Osteocyte (in vitro differentiated cells): Measurements from ENCODE around the gene SMO. TPM values are rescaled to one million over a fixed set of nuclear protein-coding genes. Genes with fewer than 3 reads are reported as not detected.

Source experiments
- DNase-seq: peaks from one replicate; pipeline ENCODE4 v3.0.0; 2021; ENCODE audit warnings: mixed read lengths; ENCODE audit not compliant: unreplicated experiment; ENCODE audit errors: extremely low spot score
- H3K27ac Mint-ChIP-seq: one replicate; pipeline ENCODE4 v1.8.0; 2021; ENCODE audit warnings: mild to moderate bottlenecking, mixed read lengths; ENCODE audit not compliant: unreplicated experiment
- H3K27me3 Mint-ChIP-seq: one replicate; pipeline ENCODE4 v1.8.0; 2021; ENCODE audit warnings: mixed read lengths; ENCODE audit not compliant: unreplicated experiment
- H3K36me3 Mint-ChIP-seq: one replicate; pipeline ENCODE4 v1.8.0; 2021; ENCODE audit warnings: mixed read lengths; ENCODE audit not compliant: unreplicated experiment
- H3K4me1 Mint-ChIP-seq: one replicate; pipeline ENCODE4 v1.8.0; 2021; ENCODE audit warnings: mixed read lengths; ENCODE audit not compliant: unreplicated experiment
- H3K4me3 Mint-ChIP-seq: one replicate; pipeline ENCODE4 v1.8.0; 2021; ENCODE audit warnings: mild to moderate bottlenecking, moderate library complexity, mixed read lengths; ENCODE audit not compliant: unreplicated experiment
- H3K9me3 Mint-ChIP-seq: one replicate; pipeline ENCODE4 v1.8.0; 2021; ENCODE audit warnings: mixed read lengths; ENCODE audit not compliant: unreplicated experiment
- total RNA-seq: library from RNA; stranded (reverse); gene quantifications from 2 replicates; pipeline ENCODE4 v1.2.1, GENCODE V29; 2021
- TF ChIP-seq, protein P1 (sequence below): fragments of 200-600 bp; sonication (generic); IDR thresholded peaks from 2 replicates; pipeline ENCODE4 v1.5.0; 2021; ENCODE audit warnings: antibody characterized with exemption, mild to moderate bottlenecking, moderate library complexity

Gene SMO
- total RNA-seq, 1 donor from 2014 or later: 41.6 TPM

DNA sequence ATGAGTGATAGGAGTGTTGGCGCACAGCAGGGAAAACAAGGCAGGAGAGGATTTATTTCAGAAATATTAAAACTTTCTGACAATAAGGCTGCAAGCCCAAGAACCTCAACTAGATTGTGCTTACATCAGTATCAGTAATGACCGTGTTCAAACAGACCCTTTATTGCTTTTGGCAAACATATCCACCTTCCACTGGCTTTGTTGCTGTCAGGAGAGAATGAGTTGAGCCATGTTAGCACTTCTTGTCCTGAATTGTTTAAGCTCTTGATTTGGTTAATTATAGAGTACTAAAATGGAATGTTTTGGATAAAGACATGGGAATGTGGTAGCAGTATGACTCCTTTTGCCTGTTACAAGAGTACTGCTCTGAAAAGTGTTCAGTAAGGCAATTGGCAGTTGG is 40.2 kb downstream of the SMO start:
- TF ChIP-seq, protein P1, sequence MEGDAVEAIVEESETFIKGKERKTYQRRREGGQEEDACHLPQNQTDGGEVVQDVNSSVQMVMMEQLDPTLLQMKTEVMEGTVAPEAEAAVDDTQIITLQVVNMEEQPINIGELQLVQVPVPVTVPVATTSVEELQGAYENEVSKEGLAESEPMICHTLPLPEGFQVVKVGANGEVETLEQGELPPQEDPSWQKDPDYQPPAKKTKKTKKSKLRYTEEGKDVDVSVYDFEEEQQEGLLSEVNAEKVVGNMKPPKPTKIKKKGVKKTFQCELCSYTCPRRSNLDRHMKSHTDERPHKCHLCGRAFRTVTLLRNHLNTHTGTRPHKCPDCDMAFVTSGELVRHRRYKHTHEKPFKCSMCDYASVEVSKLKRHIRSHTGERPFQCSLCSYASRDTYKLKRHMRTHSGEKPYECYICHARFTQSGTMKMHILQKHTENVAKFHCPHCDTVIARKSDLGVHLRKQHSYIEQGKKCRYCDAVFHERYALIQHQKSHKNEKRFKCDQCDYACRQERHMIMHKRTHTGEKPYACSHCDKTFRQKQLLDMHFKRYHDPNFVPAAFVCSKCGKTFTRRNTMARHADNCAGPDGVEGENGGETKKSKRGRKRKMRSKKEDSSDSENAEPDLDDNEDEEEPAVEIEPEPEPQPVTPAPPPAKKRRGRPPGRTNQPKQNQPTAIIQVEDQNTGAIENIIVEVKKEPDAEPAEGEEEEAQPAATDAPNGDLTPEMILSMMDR: no peak
- no peak overlapping the region for H3K27ac Mint-ChIP-seq
- H3K27me3 Mint-ChIP-seq: no peaks in the 10 kb centered on the region
- peaks cover 13% of the 10 kb centered on the region for H3K4me1 Mint-ChIP-seq
- H3K9me3 Mint-ChIP-seq: no peaks in the 10 kb centered on the region
- no peak for DNase-seq
- no peaks in the 10 kb centered on the region for H3K36me3 Mint-ChIP-seq
- no peak overlapping the region for H3K4me3 Mint-ChIP-seq

DNA sequence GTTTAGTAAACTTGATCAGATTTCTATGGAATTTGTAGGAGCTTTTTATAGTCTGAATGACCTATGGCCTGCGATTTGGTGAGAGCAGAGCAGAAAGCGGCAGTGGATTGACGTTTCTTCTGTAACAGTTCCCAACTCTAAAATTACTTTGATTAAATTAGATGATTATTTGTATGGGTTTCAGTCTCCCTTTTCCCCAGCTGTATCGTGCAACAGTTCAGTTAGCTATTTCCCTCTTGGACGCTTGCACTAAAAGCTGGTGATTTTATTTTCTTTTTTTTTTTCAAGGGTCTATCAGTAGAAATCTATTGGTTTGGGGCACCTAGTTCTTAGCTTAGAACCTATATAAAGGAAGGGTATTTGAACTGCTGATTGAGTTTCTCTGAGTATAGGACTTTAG is 43.2 kb downstream of the SMO start:
- TF ChIP-seq, protein P1: no peak
- H3K4me1 Mint-ChIP-seq: peaks cover 3% of the 10 kb centered on the region
- H3K4me3 Mint-ChIP-seq: no peak overlapping the region

GRCh38 chr7:129238546-129238945 is 50.1 kb downstream of the SMO start:
- Mint-ChIP-seq H3K36me3 (peaks cover 2% of the 10 kb centered on the region), H3K4me1 (peaks cover 3% of the 10 kb centered on the region), H3K4me3 (no peak overlapping the region), H3K27ac (no peak overlapping the region), H3K9me3 (no peaks in the 10 kb centered on the region), H3K27me3 (no peaks in the 10 kb centered on the region)
- TF ChIP-seq, protein P1: no peak
- no peak for DNase-seq

More for the DNA sequence above, 43.2 kb downstream of the SMO start:
- no peaks in the 10 kb centered on the region for H3K9me3 Mint-ChIP-seq
- no peak for DNase-seq
- no peak overlapping the region for H3K27ac Mint-ChIP-seq
- peaks cover 2% of the 10 kb centered on the region for H3K36me3 Mint-ChIP-seq
- H3K27me3 Mint-ChIP-seq: no peaks in the 10 kb centered on the region

DNA sequence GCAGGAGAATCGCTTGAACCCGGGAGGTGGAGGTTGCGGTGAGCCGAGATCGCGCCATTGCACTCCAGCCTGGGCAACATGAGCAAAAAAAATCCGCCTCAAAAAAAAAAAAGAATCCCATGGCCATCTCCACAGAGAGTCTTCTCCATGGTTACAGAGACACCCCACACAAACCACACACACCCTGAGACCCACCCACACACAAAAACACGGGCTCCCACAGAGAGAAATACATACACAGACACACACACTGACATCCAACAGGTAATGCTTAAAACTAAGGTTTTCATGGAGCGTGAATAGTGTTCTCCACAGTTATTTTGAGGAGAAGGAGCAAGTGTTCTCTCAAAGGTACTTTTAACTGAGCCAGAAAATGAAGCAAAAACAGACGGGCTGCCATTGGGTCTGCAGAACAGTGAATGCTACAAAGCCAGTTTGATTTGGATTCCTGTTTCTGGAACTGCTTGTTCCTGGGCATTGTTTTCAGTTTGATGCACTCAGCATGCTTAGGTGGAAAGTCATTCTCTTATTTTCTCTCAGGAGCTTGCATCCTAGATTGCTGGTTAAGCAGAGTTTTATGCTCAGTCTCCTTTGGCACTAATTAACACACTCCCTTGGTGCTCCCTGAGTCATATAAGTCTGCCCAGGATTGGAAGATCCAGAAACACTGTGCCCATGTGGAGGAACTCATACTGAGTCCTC is 51.8 kb downstream of the SMO start:
- no peak for DNase-seq
- TF ChIP-seq, protein P1: no peak
- H3K36me3 Mint-ChIP-seq: peaks cover under 1% of the 10 kb centered on the region
- peaks cover under 1% of the 10 kb centered on the region for H3K9me3 Mint-ChIP-seq
- H3K27me3 Mint-ChIP-seq: no peaks in the 10 kb centered on the region
- H3K4me3 Mint-ChIP-seq: no peak overlapping the region
- no peak overlapping the region for H3K27ac Mint-ChIP-seq
- no peaks in the 10 kb centered on the region for H3K4me1 Mint-ChIP-seq

DNA sequence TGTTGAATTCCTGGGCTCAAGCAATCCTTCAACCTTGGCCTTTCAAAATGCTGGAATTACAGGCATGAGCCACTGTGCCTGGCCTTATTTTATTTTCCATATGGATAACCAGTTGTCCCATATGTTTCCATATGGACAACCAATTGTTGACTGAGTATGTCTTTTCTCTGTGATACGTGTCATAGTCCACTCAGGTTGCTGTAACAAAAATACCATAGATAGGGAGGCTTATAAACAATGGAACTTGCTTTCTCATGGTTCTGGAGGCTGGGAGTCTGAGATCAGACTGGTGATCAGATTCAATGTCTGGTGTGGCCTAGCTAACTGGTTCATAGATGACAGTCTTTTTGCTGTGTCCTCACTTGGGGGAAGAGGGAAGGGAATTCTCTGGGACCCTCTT is 55.8 kb downstream of the SMO start:
- H3K27ac Mint-ChIP-seq: no peak overlapping the region
- no peak overlapping the region for H3K4me3 Mint-ChIP-seq
- peaks cover 6% of the 10 kb centered on the region for H3K36me3 Mint-ChIP-seq
- no peaks in the 10 kb centered on the region for H3K4me1 Mint-ChIP-seq
- no peak for DNase-seq
- peaks cover 4% of the 10 kb centered on the region for H3K9me3 Mint-ChIP-seq
- TF ChIP-seq, protein P1: no peak
- no peaks in the 10 kb centered on the region for H3K27me3 Mint-ChIP-seq
